Activated T-cell treated with anti-CD3 and anti-CD28 coated beads for 48 hours (primary cell): ENCODE results near the gene SKIC8.
A peak's percentile ranks its signal among the peaks of the same experiment; 100 is the strongest.

Source experiments
- DNase-seq: peaks from one replicate; pipeline ENCODE4 v3.0.0-alpha.2; 2020; ENCODE audit warnings: low read depth

The SKIC8 gene

DNA sequence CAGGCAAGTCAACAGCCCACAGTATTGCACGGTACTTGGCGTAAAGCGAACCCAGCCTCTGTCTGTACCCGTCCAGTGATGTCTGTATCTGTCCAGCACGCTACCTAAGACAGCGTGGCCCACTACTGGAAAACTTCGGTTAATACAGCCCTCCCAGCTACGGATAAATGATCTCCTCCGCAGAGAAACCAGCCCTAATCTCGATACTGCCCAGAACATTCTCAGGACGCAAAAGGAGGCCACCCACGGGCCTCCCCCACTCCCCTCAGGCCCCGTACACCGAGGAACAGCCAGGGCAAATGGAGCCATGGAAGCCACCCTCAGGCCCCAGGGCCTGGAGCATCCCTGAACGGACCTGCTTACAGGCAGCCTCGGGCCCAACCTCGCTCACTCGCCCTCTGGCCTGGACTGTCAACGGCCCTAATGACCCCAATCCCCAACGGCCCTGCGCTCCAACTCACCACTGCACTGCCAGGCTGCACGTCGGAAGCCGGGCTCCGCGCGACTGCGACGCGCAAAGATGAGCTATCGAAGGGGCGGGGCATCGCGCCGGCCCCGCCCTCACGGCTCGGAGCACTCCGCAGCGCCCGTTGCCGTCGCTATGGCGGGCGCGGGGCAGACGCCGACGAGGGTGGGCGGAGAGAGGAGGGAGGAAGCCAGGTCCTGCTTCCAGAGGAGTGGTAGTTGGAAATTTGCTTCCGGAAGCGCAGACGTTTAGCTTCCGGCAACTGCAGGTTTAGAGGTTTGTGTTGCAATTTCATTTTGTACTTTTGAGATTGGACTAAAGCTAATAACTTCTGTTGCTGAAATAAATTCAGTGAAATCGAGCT is at the start of gene SKIC8:
SKIC8 (minus strand) TSS at position 509 of the 830 bp plus-strand sequence. CDS start 3,923 bp downstream, outside the sequence.
- DNase-seq, result peak; percentile 92

- DNase-seq, result no peak
These were observed 48.5 kb upstream of the SKIC8 start for GRCh38 chr15:78347586-78348543.

DNA sequence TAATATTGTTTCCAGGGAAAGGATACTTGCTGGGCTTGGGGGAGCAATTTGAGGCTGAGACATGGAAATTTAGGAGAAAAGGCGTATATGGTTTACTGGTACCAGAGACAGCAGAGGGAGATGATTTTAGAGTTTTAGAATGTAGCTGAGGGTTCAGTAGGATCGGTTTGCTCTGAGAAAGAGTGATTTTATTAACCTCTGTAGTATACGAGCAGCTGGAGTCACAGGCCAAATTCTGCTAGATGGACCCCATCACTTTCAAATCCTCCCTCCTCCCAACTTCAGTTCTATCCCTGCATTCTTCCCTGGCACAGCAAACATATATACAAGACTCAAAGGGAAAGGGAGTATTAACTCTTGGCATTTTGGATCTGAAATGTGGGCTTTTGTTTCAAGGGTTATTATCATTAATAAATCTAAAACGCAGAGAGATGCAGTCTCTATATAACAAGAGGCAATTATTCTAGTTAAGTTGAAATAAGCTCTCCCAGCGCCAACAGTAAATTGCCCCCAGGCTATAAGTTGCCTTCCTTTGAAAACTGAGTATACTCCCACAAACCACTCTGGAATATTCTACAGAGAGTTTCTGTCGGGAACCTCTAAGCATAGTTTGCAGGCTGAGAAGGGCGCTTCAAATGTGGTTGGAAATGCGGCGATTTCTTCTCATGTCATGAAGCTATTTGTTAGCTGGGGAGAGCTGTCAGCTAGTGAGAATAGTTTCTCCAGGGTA is 46.2 kb upstream of the SKIC8 start:
- DNase-seq, result no peak

DNA sequence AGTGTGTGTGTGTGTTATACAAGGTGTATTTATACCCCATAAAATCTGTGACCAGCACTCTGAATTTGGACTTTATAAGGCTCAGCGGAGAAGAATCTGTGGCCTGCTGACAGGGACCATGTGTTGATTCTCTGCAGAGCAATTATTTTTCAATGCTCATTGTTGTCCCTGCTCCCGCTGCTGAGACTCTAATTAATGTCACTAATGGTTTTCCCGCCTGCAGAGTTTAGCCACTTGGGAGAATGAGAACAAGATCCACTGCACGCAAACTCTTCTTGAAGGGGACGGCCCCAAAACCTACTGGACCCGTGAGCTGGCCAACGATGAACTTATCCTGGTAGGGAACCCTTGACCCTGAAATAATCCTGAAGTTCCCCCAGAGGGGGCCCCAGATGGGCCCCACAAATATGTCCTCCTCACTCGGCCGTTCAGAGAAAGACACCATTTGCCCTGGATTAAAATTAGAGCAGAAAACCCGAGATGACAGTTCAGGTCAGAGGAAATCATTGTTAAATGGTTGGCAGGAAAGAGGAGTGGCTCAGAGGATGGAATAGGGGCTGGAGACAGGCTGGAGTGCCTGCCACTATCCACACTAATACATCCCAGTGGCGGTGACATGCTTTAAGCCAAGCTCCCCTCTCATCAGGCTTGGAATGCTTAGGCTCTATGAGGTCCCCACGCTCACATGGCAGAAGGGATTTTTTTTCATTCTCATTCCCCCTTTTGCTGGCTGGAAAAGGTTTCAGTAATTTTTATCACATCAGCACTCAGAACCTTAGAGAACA is 44.1 kb upstream of the SKIC8 start:
- DNase-seq, result no peak

DNA sequence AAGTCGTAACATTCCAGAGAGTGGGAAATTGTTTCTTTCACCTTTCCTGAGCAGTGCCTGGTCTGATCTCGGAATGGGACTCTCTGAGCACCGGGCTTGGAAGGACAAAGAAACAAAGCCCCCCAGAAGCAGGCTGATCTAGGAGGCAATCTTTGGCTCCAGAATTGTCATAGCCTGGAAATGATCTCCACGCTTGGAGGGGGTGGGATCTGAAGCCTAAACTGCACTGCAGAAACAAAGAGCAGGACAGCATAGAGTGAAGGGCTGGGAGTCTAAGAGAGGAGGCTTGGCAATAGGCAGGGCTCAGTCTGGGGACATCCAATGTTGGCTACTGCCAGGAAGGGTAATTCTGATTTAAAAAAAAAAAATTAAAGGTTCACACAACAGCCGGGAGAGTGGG is 42.6 kb upstream of the SKIC8 start:
- no peak for DNase-seq

DNA sequence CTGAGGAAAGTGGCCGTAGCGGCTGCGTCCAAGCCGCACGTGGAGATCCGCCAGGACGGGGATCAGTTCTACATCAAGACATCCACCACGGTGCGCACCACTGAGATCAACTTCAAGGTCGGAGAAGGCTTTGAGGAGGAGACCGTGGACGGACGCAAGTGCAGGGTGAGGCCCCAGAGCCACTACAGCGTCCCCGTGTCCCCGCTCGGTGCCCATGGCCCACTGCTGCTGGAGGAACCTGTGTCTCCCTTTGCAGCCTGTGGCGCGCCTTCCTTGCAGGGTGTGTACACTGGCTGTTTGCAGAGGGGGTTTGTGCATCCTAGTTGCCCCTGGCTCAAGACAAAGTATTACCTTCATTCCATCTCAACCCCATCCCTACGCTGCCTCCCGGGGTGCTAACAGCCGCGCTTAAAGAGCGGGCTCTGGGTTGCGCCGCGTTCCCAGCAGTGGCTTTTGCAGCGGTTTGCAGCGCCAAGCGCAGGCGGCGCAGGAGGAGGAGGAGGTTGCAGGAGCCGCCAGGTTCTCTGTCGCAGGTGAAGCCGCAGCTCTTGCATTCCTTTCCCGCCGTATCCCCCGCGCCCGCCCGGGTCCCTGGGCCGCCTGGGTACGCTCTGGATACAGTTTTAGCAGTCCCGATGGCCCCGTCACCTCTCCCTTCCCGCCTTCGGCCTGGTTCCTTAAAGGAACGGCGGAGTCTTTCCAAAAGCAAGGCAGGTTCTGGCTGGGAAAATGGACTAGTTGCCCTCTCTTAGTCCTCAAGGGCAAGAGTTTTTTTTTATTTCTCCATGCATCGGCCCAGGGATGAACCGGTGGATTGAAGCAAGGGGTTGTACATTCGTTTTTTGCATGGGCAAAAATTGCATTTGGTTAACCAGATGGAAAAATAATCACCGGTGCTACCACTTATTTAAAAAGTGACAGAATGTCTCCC is 41.9 kb upstream of the SKIC8 start:
- no peak for DNase-seq

DNA sequence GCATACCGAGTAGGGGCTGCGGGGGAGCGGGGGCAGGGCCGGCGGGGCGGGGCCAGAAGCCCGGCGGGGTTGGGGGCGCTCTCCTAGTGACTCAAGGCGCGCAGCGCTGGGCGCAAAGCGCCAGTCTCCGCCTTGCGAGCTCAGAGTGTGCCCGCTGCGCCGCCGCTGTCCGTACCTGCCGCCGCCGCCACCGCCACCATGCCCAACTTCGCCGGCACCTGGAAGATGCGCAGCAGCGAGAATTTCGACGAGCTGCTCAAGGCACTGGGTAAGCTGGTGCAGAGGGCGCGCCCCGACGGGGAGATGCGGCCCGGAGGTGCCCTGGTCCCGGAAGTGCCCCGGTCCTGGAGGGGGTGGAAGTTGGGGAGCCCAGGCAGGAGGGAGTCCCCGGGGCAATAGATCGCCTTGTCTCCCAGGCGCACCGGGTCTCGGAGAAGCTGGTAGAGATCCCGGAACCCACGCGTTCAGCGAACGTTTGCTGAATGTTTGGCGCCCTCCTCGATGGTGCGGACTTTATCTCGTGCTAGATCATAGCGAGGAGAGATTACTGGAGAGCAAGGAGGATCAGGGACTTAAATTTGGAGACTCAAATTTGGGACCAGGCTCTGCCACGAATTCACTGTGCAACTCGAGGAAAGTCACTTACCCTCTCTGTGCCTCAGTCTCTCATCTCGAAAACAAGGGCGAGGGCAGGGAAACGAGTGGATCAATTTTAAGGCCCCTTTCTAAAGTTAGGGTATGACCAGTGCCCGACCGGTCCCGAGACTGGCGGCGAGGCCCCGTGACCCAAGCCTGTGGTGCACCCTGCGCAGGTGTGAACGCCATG is 41.0 kb upstream of the SKIC8 start, which contains the start of gene CRABP1:
CRABP1 (plus strand) TSS at position 123 of the 826 bp plus-strand sequence; CDS start at position 199, 76 bp downstream.
- DNase-seq, result no peak

DNA sequence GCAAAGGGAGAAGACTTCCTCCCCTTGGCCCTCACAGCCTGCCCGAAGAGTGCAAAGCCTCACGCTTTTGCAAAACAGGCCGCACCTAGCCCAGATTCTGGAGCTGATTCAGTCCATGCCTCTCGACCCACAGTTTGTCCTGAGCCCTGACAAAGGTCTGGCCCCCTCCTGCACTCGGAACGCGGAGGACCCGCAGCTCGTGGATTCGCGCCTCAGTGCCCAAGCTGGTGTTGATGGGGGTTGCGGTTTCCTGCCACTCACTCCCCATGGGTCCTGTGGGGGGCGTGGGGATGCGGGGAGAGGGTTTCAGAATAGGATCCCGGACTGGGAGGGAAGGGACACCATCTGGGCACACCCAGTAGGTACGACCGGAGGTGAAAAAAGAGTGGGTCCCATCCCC is 40.1 kb upstream of the SKIC8 start:
- no peak for DNase-seq

DNA sequence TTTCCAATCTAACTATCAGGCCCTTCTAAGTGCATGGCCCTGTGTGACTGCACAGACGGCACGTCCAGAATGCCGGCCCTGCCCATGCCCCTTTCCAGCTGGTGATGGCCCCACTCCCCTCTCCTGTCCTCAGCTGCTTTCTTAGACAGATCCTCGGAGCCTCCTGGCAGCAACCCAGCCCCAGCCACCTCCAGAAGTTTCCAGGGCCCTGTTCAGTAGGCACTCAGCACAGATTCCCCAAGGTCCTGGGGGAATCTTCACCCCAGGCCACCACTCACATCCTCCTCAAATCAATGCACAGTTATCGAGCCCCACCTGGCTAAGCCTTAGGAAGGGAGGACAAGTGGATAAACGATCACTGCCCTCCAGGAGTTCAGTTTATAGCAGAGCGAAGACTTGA is 39.4 kb upstream of the SKIC8 start:
- DNase-seq, result no peak

- no peak for DNase-seq
These were observed 36.6 kb upstream of the SKIC8 start for GRCh38 chr15:78335985-78336384.

GRCh38 chr15:78334845-78335244 is 35.4 kb upstream of the SKIC8 start:
- DNase-seq, result no peak

- DNase-seq, result no peak
These were observed 30.2 kb upstream of the SKIC8 start for GRCh38 chr15:78329625-78330024.

DNA sequence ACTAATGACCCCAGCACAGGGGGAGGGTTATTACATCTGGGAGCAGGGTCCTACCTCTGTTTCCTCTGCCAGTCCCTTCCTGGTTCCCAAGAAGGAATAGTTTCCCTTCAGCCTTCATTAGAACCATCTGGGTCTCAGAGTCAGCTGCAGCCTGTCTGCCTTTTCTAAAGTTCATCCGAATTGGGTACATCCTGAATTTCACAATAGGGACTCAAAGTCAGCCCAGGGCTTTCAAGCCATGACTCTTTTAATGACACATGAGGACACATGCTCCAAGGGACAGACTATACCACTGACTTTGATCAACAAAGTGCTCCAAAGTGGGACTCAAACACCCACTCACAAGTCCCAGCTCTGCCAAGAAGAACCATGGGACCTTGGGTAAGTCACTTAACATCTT is 28.1 kb upstream of the SKIC8 start:
- DNase-seq, result no peak

DNA sequence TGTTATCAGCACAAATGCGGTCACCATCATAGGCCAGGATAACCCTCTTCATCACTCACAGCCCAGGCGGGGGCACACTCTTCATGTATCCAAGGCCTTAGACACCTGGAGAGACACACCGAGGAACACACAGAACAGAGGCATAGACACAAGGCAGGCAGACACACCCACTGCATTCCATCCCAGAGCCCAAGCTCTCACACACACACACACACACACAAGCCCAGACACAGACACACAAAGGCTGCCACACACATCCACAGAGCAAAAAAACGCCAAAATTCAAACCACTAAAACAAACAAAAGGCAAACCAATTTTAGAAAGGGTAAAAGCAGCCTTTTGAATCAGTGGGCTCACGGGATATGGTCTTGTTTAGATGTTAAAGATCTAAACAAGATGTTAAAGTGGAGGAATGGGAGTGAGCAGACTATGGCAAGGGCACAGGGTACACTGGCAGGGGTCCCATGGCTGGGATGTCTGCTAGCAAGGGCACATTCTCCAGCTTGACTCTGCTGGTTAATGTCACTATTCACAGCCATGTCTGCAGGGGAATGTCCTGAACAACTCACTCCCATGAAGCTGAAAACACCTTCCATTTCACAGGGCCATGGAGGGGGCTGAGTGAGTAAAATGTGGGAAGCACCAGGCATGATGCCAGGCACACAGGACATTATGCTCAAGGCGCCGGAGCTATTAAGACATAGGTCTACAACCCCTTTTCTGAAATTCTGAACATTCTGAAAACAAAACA is 25.9 kb upstream of the SKIC8 start:
- no peak for DNase-seq

DNA sequence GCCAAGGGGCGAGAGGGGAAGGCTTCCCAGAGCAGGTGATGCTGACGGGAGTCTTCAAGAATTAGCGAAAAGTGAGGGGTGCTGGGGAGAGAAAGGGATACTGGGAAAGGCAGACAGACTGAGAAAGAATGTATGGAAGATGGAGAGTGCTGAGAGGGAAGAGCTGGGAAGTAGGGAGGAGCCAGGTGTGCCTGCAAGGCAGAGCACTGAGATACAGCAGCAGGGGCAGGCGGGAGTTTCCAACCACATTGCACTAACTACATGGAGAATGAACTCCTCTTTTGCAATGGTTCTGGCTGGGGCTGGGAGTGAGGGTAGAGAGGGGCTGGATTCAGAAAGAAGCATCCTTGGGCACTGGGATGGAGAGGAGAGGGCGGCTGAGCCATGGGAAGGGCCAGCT is 24.7 kb upstream of the SKIC8 start:
- no peak for DNase-seq

DNA sequence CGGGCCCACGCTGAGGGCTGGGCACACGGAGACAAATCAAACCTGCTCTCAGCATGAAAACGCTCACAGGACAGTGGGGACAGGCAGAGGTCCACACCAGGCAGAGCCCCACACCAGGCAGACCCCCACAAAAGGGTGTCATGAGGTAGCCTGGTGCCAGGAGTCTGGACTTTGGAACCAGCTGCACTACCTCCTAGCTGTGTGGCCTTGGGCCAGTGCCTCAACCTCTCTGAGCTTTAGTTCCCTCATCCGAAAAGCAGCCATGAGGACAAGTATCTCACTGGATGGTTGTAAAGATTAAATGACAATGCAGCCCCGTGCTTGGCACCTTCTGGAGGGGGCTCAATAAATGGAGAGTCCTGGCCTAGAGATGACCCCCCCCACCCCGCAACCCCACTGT is 24.3 kb upstream of the SKIC8 start:
- DNase-seq, result no peak

DNA sequence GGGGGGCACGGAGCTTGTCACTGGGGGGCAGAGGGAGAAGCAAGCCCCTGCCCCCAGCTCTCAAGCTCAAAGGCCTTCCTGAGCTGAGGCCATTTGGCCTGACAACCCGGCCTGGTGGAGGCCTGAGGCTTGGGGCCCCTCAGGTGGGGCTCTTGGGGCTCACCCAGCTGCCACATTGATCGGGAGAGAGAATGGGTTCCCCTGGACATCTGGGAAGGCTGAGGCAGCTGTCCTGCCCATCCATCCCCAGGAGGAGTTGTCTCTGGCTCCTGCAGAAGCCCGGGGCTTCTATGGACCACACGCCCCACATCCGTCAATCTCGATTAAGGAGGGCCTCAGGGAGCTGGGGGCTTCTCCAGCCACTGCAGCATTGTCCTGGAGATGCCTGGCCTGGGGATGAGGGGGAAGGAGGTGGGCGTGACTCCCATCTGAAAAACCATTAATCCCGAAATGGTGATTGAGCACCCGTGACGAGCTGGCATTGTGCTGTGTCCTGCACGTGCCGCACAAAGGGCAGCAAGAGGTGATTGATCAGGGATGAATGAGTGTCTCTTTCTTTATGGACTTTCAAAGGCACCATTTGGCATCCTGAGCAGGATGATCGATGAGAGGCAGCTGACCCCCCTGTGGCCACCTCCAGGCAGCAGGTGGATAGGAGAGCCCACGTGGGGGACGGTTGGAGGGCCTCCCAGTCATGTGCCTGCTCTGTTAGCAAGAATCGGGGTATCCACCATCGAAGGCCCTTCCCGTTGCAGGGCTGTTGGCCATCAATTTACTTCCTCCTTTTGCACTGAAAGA is 23.5 kb upstream of the SKIC8 start:
- DNase-seq, result no peak

DNA sequence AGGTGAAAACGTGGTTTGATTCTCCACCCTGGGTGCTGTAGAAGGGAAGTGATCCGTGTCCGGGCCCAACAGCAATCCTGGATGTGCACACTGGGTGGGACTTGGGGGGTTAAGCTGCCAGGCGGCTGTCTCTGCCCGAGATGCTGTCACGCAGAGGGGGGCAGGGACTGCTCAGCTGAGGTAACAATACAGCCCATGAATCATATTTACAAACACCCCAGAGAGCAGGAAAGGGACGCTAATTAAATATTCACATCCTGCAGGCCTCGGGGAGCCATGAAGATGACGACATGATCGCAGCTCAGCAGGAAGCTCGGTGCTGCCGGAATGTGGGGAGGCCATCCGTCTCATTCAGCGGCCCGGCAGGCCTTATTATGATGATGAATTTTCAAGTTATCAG is 22.8 kb upstream of the SKIC8 start:
- DNase-seq, result no peak
